Type B pancreatic cell (in vitro differentiated cells): ENCODE results near the gene POU3F2. TPM values are rescaled to one million over a fixed set of nuclear protein-coding genes. Genes with fewer than 3 reads are reported as not detected.

ENCODE experiments used
- DNase-seq: peaks from one replicate; pipeline ENCODE4 v3.0.0; 2021; ENCODE audit warnings: mixed read lengths; ENCODE audit not compliant: unreplicated experiment; ENCODE audit errors: extremely low spot score
- H3K27ac Mint-ChIP-seq: 2 replicates; pipeline ENCODE4 v1.8.0; 2021; ENCODE audit warnings: mild to moderate bottlenecking, mixed read lengths
- H3K27me3 Mint-ChIP-seq: 2 replicates; pipeline ENCODE4 v1.8.0; 2021; ENCODE audit warnings: mixed read lengths
- H3K36me3 Mint-ChIP-seq: 2 replicates; pipeline ENCODE4 v1.8.0; 2021; ENCODE audit warnings: mixed read lengths
- H3K4me1 Mint-ChIP-seq: one replicate; pipeline ENCODE4 v1.8.0; 2021; ENCODE audit warnings: mixed read lengths; ENCODE audit not compliant: unreplicated experiment
- H3K4me3 Mint-ChIP-seq: 2 replicates; pipeline ENCODE4 v1.8.0; 2021; ENCODE audit warnings: mild to moderate bottlenecking, mixed read lengths
- H3K9me3 Mint-ChIP-seq: 2 replicates; pipeline ENCODE4 v1.8.0; 2021; ENCODE audit warnings: mixed read lengths
- CTCF ChIP-seq: fragments of 200-600 bp; sonication (generic); conservative IDR thresholded peaks from 2 replicates; pipeline ENCODE4 v1.5.0; 2021; ENCODE audit warnings: antibody characterized with exemption, mild to moderate bottlenecking
- total RNA-seq: library from RNA; stranded (reverse); gene quantifications from 2 replicates; pipeline ENCODE4 v1.2.1, GENCODE V29; 2021; ENCODE audit warnings: low replicate concordance

POU3F2 gene
- total RNA-seq, 1 donor from 2014 or later = 2.1 TPM

- DNase-seq = no peak
- Mint-ChIP-seq H3K27ac (peak overlapping the region; percentile 66), H3K36me3 (peaks cover 4% of the 10 kb centered on the region), H3K4me3 (peak overlapping the region; percentile 86), H3K9me3 (no peaks in the 10 kb centered on the region), H3K4me1 (peaks cover 15% of the 10 kb centered on the region), H3K27me3 (peaks cover 93% of the 10 kb centered on the region)
- no peak for TF ChIP-seq CTCF
Observed at GRCh38 chr6:98836025-98836961, 1.9 kb downstream of the POU3F2 start.

DNA sequence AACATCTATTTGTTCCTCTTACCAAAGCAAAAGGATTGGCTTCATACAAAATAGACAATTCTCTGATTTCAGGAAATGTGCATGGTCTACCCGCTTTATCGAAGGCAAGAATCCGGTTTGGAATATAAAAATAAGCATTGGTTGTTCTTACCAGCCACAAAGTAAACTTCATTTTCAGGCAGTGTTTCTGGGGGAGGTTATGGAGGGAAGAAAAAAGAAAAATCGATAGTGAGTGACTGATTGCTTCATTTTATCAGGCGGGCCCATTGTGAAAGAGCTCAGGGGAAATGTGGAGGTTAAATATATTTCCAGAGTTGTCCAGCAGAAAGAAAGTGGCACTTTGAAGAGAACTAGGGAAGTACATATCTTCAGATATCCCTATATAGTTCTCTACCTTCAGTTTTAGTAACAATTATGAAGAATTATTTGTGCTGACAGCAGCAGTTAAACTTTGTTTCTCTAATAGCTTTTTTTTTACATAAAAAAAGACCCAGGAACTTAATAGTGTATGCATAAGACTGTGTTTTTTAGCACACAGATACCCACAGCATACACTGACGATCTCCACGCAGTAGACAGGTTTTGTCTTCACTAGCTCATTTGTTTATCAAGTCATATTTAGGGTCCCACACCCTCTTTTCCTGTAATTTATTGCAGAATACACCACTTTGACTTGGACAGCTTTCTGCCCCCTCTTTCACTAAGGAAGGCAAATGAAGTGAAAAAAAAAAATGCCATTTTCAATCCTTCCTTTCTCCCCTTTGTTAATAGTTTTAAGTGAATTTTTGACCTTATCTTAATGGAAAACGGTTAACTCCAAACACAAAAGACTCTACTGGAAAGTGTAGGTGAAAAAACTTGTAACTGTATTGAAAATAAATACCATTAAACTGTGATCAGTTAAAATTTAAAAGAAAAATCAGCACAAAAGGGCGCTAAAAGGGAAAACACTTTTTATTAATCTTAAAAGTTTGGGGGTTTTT lies 2.9 kb downstream of the POU3F2 start:
- Mint-ChIP-seq H3K36me3 (peaks cover 7% of the 10 kb centered on the region), H3K27ac (no peak overlapping the region), H3K9me3 (no peaks in the 10 kb centered on the region), H3K4me3 (peak overlapping the region; percentile 72), H3K27me3 (peaks cover 93% of the 10 kb centered on the region), H3K4me1 (peaks cover 15% of the 10 kb centered on the region)
- TF ChIP-seq CTCF = no peak
- no peak for DNase-seq

GRCh38 chr6:98838032-98838431 lies 3.7 kb downstream of the POU3F2 start:
- Mint-ChIP-seq H3K36me3 (peaks cover 7% of the 10 kb centered on the region), H3K27me3 (peaks cover 93% of the 10 kb centered on the region), H3K27ac (no peak overlapping the region), H3K4me1 (peaks cover 10% of the 10 kb centered on the region), H3K4me3 (peak overlapping the region; percentile 51), H3K9me3 (no peaks in the 10 kb centered on the region)
- no peak for TF ChIP-seq CTCF
- DNase-seq = no peak

- no peak overlapping the region for H3K27ac Mint-ChIP-seq
Observed at GRCh38 chr6:98838975-98839374, 4.6 kb downstream of the POU3F2 start.

More at GRCh38 chr6:98838975-98839374, 4.6 kb downstream of the POU3F2 start:
- Mint-ChIP-seq H3K9me3 (no peaks in the 10 kb centered on the region), H3K36me3 (peaks cover 7% of the 10 kb centered on the region), H3K27me3 (peaks cover 93% of the 10 kb centered on the region), H3K4me3 (no peak overlapping the region), H3K4me1 (peaks cover 5% of the 10 kb centered on the region)
- no peak for TF ChIP-seq CTCF
- no peak for DNase-seq
